OCI-LY1 (cell line): ENCODE measurements around the gene GABRP.
"Not testable (repeated sequence)": the region's sequence is repeated elsewhere in the genome, so short reads cannot be mapped to it uniquely, and the experiment has no call there.

Experiments
- H2AFZ ChIP-seq: fragments of 200-600 bp; sonication (generic), shearing (Covaris generic); 2 replicates; pipeline ENCODE4 v1.6.0; 2014; ENCODE audit warnings: antibody characterized with exemption, mild to moderate bottlenecking, low read length
- H3F3A ChIP-seq: fragments of 200-600 bp; sonication (generic), shearing (Covaris generic); 2 replicates; pipeline ENCODE4 v1.6.0; 2014; ENCODE audit warnings: mild to moderate bottlenecking, antibody characterized with exemption, low read length, moderate library complexity; ENCODE audit not compliant: insufficient read depth
- H3K27ac ChIP-seq: fragments of 200-600 bp; sonication (generic); 2 replicates; pipeline ENCODE4 v1.5.1; 2014; ENCODE audit warnings: low read length, mixed run types, mild to moderate bottlenecking, low read depth; ENCODE audit not compliant: poor library complexity, severe bottlenecking
- H3K27me3 ChIP-seq: fragments of 200-600 bp; sonication (generic); 2 replicates; pipeline ENCODE4 v1.6.0; 2014; ENCODE audit warnings: antibody characterized with exemption, mild to moderate bottlenecking, low read length, moderate library complexity; ENCODE audit not compliant: insufficient read depth
- H3K36me3 ChIP-seq: fragments of 200-600 bp; sonication (generic); 2 replicates; pipeline ENCODE4 v1.6.1; 2014; ENCODE audit warnings: mild to moderate bottlenecking, antibody characterized with exemption, low read length, moderate library complexity, mixed read lengths; ENCODE audit not compliant: insufficient read depth
- H3K4me1 ChIP-seq: fragments of 200-600 bp; sonication (generic); 2 replicates; pipeline ENCODE4 v1.5.1; 2014; ENCODE audit warnings: mild to moderate bottlenecking, low read length, moderate library complexity; ENCODE audit not compliant: insufficient read depth, severe bottlenecking
- H3K4me2 ChIP-seq: fragments of 200-600 bp; sonication (generic), shearing (Covaris generic); 2 replicates; pipeline ENCODE4 v1.6.1; 2014; ENCODE audit warnings: low read length
- H3K4me3 ChIP-seq: fragments of 200-600 bp; sonication (generic); 2 replicates; pipeline ENCODE4 v1.5.1; 2014; ENCODE audit warnings: low read length, low read depth, mild to moderate bottlenecking, mixed read lengths; ENCODE audit not compliant: poor library complexity, severe bottlenecking
- H3K79me2 ChIP-seq: fragments of 200-600 bp; shearing (Covaris generic); 2 replicates; pipeline ENCODE4 v1.6.1; 2016; ENCODE audit warnings: mixed run types, low read length, mixed read lengths; ENCODE audit not compliant: insufficient read depth
- H3K9ac ChIP-seq: fragments of 200-600 bp; sonication (generic), shearing (Covaris generic); 2 replicates; pipeline ENCODE4 v1.6.1; 2014; ENCODE audit warnings: mild to moderate bottlenecking, low read length, mixed read lengths
- H3K9me2 ChIP-seq: fragments of 200-600 bp; sonication (generic), shearing (Covaris generic); 2 replicates; pipeline ENCODE4 v1.6.1; 2014; ENCODE audit warnings: low read depth, mild to moderate bottlenecking, low read length, mixed read lengths
- H3K9me3 ChIP-seq: fragments of 200-600 bp; shearing (Covaris generic); 2 replicates; pipeline ENCODE4 v1.6.1; 2014; ENCODE audit warnings: low read length, mixed read lengths
- H4K20me1 ChIP-seq: fragments of 200-600 bp; sonication (generic), shearing (Covaris generic); 2 replicates; pipeline ENCODE4 v1.6.0; 2016; ENCODE audit warnings: mild to moderate bottlenecking, low read length; ENCODE audit not compliant: insufficient read depth
- EZH2 ChIP-seq: fragments of 200-600 bp; sonication (generic), shearing (Covaris generic); IDR thresholded peaks from 2 replicates; pipeline ENCODE4 v1.8.0; 2017; ENCODE audit warnings: borderline replicate concordance, mixed run types, mild to moderate bottlenecking, antibody characterized with exemption, low read length, moderate library complexity, mixed read lengths
- TF ChIP-seq, protein P1 (sequence below): fragments of 200-600 bp; sonication (generic), shearing (Covaris generic); IDR thresholded peaks from 2 replicates; pipeline ENCODE4 v1.5.1; 2017; ENCODE audit warnings: mild to moderate bottlenecking, antibody characterized with exemption, low read length, moderate library complexity, mixed read lengths

GABRP gene

DNA sequence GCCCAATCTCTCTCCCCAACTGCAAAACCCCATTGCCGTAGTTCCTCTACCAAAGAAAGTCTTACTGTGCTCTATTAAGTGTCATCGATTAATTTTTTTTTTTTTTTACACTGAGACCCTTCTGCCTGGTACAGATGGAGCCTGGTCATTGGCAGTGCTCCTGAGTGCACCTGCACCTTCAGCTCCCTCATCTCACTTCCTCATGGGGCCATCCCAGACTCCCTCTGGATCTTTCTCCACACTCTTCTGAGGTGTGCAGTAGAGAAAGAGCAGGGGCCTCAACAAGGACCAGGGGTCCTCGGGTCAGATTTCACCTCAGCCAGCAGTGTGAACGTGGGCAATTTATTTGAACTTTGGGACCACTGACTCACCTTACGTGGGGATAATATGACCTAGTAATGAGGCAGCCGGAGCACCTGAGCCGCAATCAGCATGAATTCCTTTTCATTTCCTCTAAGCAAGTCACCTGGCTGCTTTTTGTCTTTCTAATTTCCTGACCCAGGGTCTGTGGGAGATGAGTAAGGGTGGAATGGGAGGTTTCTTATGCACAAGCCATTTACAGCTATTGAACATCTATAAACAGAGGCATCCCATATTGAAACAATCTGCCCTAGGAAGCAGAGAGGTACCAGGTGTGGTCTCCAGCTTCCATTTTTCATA, 22.3 kb upstream of the GABRP start:
- H3K4me3 ChIP-seq: no peak overlapping the region
- H3K27me3 ChIP-seq: 0 out of 2 replicates have a peak, but pooled peaks cover 9% of the 10 kb centered on the region

DNA sequence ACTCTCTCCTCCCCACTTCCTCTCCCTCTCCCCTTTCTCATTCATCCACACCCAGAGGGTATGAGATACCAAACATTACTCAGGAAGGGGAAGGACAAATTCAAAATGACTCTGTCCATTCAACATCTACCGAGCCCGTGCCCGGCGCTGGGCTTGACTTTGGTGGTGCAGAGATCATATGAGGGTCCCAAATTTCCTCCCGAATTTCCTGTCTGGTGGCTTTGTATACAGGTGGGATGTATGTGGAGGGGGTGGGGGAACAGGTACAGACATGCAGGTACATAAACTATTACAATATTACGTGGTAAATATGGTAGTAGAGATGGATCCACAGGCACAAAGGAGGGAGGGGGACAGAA, 21.8 kb upstream of the GABRP start:
- Histone ChIP-seq H3K4me3 (no peak overlapping the region), H3F3A (no peaks in the 10 kb centered on the region), H3K79me2 (no peaks in the 10 kb centered on the region), H3K9me3 (no peaks in the 10 kb centered on the region), H2AFZ (no peak overlapping the region), H4K20me1 (no peaks in the 10 kb centered on the region), H3K9me2 (no peaks in the 10 kb centered on the region), H3K27me3 (0 out of 2 replicates have a peak, but pooled peaks cover 8% of the 10 kb centered on the region), H3K36me3 (no peaks in the 10 kb centered on the region), H3K4me1 (no peaks in the 10 kb centered on the region), H3K4me2 (no peak overlapping the region), H3K9ac (no peak overlapping the region), H3K27ac (no peak overlapping the region)
- no peak for TF ChIP-seq EZH2
- TF ChIP-seq, protein P1, sequence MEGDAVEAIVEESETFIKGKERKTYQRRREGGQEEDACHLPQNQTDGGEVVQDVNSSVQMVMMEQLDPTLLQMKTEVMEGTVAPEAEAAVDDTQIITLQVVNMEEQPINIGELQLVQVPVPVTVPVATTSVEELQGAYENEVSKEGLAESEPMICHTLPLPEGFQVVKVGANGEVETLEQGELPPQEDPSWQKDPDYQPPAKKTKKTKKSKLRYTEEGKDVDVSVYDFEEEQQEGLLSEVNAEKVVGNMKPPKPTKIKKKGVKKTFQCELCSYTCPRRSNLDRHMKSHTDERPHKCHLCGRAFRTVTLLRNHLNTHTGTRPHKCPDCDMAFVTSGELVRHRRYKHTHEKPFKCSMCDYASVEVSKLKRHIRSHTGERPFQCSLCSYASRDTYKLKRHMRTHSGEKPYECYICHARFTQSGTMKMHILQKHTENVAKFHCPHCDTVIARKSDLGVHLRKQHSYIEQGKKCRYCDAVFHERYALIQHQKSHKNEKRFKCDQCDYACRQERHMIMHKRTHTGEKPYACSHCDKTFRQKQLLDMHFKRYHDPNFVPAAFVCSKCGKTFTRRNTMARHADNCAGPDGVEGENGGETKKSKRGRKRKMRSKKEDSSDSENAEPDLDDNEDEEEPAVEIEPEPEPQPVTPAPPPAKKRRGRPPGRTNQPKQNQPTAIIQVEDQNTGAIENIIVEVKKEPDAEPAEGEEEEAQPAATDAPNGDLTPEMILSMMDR: no peak

More for the DNA sequence above, 22.3 kb upstream of the GABRP start:
- Histone ChIP-seq H3K79me2 (no peaks in the 10 kb centered on the region), H3K9me3 (no peaks in the 10 kb centered on the region), H3K36me3 (no peaks in the 10 kb centered on the region), H2AFZ (no peak overlapping the region), H3K4me2 (no peak overlapping the region), H4K20me1 (no peaks in the 10 kb centered on the region), H3F3A (no peaks in the 10 kb centered on the region), H3K27ac (no peak overlapping the region), H3K9me2 (no peaks in the 10 kb centered on the region), H3K9ac (no peak overlapping the region), H3K4me1 (no peaks in the 10 kb centered on the region)
- TF ChIP-seq EZH2: no peak
- TF ChIP-seq, protein P1: no peak

DNA sequence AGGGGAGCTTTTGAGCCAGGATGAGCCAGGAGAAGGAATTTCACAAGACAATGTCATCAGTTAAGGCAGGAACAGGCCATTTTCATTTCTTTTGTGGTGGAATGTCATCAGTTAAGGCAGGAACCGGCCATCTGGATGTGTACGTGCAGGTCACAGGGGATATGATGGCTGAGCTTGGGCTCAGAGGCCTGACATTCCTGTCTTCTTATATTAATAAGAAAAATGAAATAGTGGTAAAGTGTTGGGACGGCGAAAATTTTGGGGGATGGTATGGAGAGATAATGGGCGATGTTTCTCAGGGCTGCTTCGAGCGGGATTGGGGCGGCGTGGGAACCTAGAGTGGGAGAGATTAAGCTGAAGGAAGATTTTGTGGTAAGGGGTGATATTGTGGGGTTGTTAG, 21.2 kb upstream of the GABRP start:
- H3K4me2 ChIP-seq, H3K27ac ChIP-seq: not testable (repeated sequence)

DNA sequence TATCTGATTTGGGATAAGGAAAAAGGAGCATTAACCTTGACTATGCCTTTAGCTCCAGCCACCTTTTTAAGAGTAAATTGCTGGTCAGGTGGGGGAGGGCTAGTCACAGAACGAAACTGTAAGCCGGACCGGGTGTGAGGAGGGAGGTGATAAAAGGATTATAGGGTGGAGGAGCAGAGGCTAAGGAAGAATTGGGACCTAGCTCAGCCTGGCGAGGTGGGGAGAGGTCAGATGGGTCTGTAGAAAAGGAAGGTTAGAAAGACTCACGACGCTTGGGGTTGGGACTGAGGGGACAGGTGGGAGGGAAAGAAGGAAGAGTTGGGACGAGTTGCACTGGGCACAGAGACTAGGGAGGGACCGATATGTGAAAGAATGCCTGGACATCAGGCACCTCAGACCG, 17.7 kb upstream of the GABRP start:
- not testable (repeated sequence) for H3K4me1 ChIP-seq, H3K79me2 ChIP-seq, H3K9me2 ChIP-seq, H2AFZ ChIP-seq, H3K27ac ChIP-seq, H3K36me3 ChIP-seq, H4K20me1 ChIP-seq, H3K4me2 ChIP-seq, H3F3A ChIP-seq, H3K9me3 ChIP-seq, H3K4me3 ChIP-seq, H3K27me3 ChIP-seq, H3K9ac ChIP-seq

More for the DNA sequence above, 21.2 kb upstream of the GABRP start:
- H3K9me3 ChIP-seq, H3K79me2 ChIP-seq, H3K9ac ChIP-seq, H3K36me3 ChIP-seq, H3K27me3 ChIP-seq, H3K4me1 ChIP-seq, H2AFZ ChIP-seq, H3K9me2 ChIP-seq, H3K4me3 ChIP-seq, H4K20me1 ChIP-seq, H3F3A ChIP-seq: not testable (repeated sequence)
